Fibroblast of skin of right quadriceps (primary cell): ENCODE measurements around the gene UPF2.
"Not testable (repeated sequence)": the region's sequence is repeated elsewhere in the genome, so short reads cannot be mapped to it uniquely, and the experiment has no call there.

ENCODE experiments used
- DNase-seq: peaks from one replicate; pipeline ENCODE4 v3.0.0-alpha.2; 2013

Gene UPF2

DNA sequence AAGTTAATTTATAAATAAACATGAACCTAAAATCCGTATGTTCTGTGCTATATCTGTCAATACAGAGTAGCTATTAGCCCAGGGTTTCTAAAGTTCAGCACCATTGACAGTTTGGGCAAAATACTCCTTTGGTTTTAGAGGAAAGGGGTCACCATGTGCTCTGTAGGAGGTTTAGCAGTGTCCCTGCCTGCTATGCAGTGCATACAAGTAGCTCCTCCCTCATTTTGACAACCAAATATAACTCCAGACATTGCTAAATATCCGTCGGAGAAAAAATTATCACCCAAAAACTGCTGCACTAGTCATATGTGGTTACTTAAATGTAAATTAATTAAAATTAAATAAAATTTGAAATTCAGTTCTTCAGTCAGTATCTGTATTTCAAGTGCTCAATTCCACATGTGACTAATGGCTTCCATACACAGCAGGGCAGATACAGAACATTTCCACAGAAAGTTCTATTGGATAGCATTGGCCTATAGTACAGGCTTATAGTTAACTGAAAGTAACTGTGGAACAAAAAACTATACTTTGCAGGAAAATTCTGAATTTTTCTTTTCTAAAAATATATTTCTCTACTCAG is 6.4 kb downstream of the UPF2 start:
- no peak for DNase-seq

DNA sequence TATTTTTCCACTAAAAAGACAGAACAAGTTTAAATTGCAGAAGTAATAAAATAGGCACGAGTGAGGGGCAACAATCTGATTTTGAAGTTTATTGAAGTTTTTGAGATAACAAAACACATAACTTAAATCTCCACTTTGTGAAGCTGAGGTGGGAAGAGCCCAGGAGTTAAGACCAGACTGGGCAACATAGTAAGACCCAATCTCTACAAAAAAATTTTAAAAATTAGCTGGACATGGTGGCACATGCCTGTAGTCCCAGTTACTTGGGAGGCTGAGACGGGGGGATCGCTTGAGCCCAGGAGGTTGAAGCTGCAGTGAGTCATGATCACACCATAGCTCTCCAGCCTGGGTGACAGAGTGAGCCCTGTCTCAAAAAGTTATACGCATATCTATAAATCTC is 11.2 kb downstream of the UPF2 start:
- no peak for DNase-seq

DNA sequence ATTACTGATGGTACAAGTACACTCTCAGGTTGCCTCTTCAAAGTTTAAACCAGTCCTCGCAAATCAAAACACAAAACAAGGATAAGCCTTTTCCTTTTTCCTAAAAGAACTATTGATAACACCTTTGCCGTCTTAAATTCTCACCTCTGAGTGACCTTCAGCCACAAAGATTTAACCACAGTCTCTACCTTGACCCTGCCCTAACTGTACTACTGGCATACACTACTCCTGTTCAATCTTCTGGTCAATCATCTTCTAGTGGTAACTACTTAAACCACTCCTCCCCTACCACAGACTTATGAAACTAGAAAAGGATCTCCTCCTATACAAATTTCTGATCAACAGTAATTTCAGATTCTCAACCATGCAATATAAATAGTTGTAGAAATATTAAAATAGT is 15.1 kb downstream of the UPF2 start:
- DNase-seq, result no peak

DNA sequence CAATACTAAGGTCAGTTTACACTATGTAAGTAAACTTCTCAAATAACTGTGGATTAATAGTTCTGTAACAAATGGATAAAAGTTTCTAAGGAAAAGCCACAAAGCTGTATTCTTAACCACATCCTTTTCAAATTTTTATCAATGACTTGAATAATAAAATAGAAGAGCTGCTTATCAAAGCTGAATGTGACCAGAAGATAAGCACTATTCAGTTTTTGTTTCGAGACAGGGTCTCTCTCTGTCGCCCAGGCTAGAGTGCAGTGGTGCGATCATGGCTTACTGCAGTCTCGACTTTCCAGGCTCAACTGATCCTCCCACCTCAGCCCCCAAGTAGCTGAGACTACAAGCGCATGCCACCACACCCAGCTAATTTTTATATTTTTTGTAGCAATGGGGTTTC is 17.0 kb downstream of the UPF2 start:
- no peak for DNase-seq

DNA sequence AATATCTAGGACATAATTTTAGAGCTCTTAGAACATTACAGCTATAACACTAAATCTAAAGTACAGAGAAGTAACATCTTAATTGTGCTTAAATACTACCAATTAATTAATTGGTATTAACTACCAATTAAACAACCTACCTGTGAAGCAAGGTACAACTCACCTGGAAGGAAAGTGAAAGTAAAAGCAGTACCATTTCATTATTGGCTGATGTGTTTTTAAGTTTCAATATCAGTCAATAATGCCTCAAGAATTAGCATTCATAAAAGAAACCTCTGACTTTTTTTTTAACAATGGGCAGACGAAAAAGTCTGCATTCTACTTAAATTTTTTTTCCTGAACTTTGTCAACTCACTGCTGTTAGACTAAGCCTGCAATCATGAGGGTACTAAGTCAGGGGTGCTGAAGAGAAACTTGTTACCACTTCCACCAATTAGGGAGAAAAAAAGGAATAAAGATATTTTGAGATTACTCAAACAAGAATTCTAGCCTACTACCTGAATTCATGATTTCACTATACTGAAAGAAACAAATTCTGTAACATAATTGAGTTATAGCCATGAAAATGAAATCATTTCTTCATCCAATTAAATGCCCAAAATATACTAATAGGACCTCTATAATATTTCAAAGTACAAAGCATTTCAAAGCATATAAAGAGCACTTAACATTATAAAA is 19.9 kb downstream of the UPF2 start:
- no peak for DNase-seq

DNA sequence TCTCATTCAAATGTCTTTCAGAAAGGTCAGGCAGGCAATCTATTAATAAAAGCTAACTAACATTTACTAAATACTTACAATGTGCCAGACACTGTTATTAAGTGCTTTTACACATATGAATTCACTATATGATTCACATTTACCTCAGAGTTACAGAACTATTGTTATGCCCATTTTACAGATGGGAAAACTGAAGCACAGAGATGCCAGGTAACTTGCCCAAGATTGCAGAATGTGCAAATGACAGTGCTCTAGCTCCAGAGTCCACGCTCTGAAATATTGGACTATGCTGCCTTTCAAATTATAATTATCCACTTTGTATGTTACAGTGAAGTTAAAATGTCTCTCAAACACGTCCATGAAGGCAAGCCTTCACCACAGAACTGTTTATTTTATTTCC is 22.0 kb downstream of the UPF2 start:
- DNase-seq, result no peak

DNA sequence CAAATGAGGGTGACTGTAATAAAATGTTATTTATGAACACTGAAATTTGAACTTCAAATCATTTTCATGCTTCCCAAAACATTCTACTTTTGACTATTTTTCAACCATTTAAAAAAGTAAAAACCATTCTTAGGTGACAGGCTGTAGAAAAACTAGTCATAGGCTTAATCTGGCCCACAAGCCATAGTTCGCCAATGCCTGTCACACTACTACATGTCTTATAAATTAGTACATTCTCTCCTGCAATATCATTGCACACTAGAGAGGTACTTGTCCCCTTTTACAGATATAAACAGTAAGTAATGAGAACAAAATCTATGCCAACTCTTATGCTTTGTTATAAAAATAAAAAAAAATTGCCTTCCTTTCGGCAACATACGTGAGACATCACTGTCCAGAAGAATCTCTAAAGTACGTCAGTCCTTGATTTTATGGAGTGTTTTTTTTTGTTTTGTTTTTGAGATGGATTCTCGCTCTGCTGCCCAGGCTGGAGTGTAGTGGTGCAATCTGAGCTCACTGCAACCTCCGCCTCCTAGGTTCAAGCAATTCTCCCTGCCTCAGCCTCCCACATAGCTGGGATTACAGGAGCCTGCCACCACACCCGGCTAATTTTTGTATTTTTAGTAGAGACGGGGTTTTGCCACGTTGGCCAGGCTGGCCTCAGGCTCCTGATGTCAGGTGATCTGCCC is 23.2 kb downstream of the UPF2 start:
- no peak for DNase-seq

DNA sequence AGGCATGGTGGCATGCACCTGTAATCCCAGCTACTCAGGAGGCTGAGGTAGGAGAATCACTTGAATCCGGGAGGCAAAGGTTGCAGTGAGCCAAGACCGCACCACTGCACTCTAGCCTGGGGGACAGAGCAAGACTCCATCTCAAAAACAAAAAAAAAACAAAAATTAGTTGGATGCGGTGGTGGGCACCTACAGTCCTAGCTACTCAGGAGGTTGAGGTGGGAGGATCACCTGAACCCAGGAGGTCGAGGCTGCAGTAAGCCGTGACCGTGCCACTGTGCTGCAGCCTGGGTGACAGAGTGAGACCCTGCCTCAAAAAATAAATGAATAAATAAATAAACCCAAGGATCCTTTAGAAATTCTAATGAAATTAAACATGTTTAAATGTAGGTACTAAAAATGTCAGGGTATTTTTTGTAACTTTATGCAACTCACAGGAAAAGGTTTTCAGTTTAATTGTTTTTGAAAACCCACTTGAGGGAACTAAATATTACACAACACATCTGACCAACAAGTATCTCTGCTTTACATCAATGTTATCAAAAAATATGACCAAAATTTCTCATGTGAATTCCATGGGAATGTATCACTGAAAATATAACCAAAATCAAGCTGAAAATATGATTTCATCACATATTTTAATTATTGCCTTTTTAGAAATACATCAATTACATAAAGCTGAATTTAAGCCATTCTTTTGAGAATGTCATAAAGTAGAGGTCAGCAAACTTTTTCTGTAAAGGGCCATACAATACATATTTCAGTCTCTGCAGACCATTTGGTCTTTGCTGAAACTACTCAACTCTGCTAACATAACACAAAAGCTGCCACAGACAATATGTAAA is 23.9 kb downstream of the UPF2 start:
- DNase-seq, result peak; percentile 44

DNA sequence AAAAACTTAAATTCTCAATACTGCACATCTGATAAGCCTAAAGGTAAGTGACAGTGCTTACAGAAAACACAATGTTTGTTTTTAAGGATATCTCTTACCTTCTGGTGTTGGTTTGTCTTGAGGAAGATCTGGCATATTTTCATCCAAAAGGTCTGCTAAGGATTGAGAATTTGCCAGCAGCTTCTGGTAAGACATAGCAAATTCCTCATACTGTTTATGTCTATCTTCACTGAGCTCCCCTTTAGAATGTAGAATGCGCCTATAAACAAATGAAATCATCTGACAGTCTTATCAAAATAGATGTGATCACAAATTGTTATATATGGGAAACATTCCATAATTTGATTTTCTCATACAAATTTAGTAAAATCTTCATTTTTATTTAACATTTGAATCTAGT is 28.7 kb downstream of the UPF2 start:
- DNase-seq, result no peak

DNA sequence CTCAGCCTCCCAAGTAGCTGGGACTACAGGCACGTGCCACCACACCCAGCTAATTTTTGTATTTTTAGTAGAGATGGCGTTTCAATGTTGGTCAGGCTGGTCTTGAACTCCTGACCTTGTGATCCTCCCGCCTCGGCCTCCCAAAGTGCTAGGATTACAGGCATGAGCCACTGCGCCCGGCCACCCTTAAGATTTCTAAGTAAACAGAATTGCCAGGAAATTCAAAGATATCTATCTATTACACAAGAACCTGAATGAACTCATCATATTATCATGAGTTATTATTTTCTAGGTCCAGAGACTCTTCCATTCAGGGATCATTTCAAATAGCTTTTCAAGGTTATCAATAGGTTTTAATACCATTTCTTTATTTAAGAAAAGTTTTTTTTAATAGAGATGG is 29.2 kb downstream of the UPF2 start:
- not testable (repeated sequence) for DNase-seq

DNA sequence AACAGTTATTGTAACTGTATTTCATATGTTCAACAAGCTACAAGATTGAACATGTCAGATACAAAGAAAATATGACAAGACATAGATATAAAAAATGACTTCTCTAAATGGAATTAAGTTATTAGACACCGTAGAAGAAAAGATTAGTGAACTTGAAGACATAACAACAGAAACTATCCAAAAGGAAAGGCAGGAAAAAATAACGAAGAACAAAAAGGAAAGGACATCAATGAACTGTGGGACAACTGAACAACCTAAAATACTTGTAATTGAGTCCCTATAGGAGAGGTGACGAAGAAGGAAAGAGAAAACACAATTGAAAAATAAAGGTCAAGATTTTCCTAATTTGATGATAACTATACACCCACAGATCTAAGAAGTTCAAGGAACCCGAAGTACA is 32.3 kb downstream of the UPF2 start:
- DNase-seq, result no peak

DNA sequence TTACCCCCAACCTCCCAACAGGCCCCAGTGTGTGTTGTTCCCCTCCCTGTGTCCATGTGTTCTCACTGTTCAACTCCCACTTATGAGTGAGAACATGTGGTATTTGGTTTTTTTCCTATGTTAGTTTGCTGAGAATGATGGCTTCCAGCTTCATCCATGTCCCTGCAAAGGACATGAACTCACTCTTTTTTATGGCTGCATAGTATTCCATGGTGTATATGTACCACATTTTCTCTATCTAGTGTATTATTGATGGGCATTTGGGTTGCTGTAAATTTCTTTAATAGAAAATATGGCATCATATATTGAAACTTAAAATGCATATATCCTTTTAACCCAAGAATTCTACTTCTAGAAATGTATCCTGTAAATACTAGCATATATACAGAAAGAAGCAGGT is 33.8 kb downstream of the UPF2 start:
- not testable (repeated sequence) for DNase-seq

DNA sequence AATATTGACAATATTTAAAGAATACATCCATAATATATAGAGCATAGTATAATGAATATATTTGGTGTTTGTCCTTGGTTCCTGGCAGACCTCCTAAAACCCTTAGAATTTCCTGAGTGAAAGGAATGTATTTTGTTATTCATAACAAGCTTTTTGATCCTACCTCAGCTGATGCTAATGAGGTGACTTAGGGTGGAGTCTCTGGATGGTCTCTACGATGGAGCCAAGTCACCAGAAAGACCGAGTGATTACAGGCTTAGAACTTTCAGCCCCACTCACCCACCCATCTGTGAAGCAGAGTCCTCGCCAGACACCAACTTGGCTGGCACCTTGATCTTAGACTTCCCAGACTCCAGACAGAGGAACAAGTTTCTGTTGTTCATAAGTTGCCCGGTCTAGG is 35.9 kb downstream of the UPF2 start:
- no peak for DNase-seq

DNA sequence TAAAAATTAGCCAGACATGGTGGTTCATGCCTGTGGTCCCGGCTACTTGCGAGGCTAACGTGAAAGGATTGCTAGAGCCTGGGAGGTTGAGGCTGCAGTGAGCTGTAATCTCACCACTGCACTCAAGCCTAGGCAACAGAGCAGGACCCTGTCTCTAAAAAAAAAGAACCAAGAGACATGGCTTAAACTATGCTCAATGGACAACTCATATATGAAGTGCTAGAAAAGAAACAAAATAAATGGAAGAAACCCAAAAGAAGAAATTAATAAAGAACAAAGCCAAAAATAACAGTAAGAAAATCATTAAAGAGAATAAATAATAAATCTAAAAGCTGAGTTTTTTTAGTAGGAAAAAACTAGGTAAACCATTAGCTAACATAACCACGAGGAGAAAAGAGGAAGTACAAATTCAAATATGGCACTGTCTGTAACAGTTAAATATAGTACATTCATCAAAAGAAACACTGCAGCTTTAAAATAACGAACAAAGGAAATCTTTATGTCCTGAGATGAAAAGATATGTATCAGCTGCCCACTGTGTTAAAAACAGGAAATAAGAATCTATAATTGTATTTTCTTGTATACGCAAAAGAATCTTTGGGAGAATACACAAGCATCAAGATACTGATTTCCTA is 48.7 kb downstream of the UPF2 start:
- DNase-seq, result no peak

DNA sequence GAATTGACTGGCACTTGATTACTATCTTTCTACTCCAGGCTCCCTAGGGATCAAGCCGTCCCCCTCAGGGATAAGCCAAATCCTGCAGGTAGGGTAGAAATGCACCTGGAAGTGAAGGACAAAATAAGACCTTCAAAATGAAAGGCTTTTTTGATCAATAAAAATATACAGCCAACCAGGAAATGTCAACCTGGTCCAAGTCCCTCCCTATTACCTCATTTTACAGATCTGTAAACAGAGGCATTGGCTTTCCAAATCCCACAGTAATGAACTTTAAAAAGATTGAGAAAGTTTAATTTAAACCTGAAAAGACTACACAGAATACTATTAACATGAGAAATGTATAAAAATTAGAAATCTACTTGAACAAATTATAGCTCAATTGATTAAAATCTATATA is 53.7 kb downstream of the UPF2 start:
- DNase-seq, result no peak

DNA sequence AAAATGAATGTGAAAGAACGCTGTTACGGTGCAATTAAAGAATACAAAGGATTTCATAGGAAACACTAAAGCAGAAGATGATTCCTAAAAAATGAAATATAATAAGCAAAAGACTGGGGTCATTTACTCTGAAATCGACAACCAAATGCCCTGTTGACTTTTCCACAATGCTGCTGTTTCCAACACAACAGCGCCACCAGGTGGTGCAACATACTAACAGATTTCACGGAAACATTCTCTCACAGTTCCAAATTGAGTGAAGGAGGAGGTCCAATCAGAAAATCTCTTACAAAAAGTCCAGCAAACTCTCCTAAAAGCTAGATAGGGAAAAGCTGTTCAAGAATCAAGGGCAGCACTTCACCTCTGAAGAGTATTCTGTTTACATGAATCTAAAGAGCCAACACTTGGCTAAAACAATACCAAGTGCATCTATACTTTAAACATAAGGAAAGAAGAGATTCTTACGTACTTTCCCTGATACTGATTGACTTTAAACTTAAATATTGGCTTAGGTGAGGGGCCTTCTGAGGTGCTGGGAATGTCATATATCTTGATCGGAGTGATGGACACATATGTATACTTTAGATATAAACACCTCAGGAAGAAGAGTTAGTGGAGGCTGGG is 55.9 kb downstream of the UPF2 start:
- peak; percentile 73 for DNase-seq

DNA sequence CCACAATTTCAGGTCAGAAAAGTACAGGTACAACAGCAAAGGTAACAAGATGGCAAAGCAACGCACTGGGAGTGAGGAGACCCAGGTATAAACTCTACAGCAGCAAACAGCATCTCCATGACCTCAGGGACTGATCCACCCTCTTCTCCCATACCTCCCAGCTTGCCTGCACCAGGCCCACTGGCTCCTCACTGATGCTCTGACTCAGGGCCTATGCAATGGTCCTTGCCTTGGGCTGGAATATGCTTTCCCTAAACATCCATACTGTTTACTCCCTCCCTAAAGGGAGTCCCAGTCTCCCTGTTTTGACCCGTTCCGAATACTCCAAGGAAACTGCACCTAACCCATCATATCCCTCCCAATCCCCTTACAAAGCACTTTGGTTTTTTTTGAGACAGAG is 60.4 kb downstream of the UPF2 start:
- DNase-seq, result no peak

DNA sequence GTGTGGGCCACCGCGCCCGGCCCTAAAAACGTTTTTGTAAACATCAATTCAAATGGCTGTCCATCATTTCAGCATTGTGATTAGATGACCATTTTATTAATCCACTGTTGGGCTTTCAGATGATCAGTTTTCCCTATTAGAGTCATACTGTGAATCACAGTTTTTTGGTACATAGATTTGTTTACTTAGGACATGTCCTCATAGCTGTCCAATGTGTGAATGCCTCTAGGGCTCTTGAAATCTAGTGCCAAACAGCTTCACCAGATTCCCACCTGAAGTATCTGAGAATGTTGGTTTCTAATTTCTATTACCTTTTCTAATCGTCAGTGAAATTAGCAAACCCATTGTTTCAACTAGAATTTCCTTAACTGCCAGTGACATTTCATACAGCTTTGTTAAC is 66.8 kb downstream of the UPF2 start:
- no peak for DNase-seq

DNA sequence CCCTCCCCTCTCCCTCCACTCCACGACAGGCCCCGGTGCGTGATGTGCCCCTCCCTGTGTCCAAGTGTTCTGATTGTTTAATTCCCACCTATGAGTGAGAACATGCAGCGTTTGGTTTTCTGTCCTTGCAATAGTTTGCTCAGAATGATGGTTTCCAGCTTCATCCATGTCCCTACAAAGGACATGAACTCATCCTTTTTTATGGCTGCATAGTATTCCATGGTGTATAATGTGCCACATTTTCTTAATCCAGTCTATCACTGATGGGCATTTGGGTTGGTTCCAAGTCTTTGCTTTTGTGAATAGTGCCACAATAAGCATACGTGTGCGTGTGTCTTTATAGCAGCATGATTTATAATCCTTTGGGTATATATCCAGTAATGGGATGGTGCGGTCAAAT is 70.1 kb downstream of the UPF2 start:
- not testable (repeated sequence) for DNase-seq

DNA sequence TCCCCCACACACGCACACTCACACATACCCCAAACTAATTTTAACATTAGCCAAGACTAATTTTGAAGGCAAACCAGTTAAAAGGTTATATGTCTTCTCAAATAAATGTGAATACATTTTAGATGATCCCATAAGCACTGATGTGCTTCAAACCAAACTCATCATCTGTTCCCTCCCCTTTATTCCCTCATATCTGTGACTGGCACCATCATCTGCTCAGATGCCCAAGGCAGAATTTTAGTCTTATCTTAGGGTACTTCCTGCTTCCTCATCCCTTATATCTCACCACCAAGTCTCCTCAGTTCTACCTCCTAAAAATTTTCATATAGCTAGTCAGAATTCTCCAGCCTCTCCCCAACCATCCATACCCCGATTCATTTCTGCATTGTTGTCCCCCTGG is 80.4 kb downstream of the UPF2 start:
- DNase-seq, result no peak

DNA sequence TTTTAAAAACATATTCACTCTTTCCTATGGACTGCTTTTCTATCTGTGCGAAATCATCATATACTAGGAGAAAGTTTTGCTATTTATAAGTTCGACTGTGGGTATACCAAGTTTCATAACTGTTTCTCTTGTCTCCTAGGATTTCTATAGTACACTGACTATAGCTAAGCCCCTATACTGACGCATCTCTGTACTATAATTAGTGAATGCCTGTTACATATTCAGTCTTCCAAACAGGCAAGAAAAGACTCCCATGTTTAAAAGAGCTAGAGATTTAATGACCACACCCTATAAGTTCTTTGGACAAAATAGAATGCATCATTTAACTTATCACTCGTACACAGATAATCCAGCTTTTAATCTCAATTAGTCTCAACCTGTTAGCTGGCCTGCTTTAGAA is 80.8 kb downstream of the UPF2 start:
- no peak for DNase-seq

DNA sequence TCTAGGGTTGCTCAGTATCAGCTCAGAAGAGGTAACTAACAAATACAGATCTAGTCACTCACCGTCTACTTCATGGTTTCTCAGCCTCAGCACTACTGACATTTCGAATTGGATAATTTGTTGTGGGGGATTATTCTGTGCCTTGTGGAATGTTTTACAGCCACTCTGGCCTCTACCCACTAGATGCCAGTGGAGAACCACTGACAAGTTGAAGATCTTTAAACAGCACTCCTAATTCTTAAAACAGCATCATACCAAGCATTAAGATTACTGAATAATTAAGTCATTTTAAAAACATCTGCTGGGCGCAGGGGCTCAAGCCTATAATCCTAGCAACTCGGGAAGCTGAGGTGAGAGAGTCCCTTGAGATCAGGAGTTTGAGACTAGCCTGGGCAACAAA is 82.6 kb downstream of the UPF2 start:
- no peak for DNase-seq

DNA sequence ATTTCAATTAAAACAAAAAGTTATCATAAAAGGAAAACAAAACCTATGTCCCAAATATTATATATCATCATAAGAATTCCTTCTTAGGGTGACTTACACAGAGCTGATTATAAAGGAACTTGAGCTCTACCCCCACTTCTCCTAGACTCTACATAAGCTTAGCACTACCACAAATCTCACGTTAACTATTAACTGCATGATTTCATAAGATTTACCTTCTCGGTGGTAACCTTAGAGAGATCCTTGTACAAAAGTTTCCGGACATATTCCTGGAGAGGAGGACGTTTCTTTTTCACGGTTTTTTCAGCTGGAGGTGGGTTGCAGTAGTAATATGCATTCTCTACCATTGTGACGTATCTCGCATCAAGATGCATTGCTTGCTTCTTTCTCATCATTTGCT is 83.7 kb downstream of the UPF2 start:
- DNase-seq, result no peak
